GM12878 (cell line): ENCODE measurements around the gene FANCC. TPM values are rescaled to one million over a fixed set of nuclear protein-coding genes. Genes with fewer than 3 reads are reported as not detected.

Source experiments
- ATAC-seq: fragments of 200-7000 bp; cut with Tn5 transposase; 3 replicates; pipeline ENCODE4 v1.9.1; 2020; ENCODE audit warnings: mild to moderate bottlenecking, moderate library complexity
- BruUV-seq: library from RNA; stranded (reverse); fragments of 400-500 nt; replicated peaks from 2 replicates; lab custom pipeline; 2021; lab: Mats Ljungman, UMichigan
- CTCF ChIA-PET: fragments of 300-600 bp; sonication (Branson Sonifier 250); formaldehyde crosslinking; extraction: SDS; loops from one replicate; lab custom pipeline; 2021; ENCODE audit warnings: inconsistent platforms; lab: Yijun Ruan, JAX
- POLR2A ChIA-PET: fragments of 350-600 bp; formaldehyde crosslinking; extraction: SDS; loops from one replicate; lab custom pipeline; 2021; ENCODE audit warnings: inconsistent platforms; lab: Charles Lee
- RAD21 ChIA-PET: fragments of 300-600 bp; sonication (Branson Sonifier 250); formaldehyde crosslinking; loops from one replicate; lab custom pipeline; 2023; ENCODE audit warnings: antibody characterized with exemption; ENCODE audit not compliant: unreplicated experiment; lab: Charles Lee
- SMC1A ChIA-PET: fragments of 300-600 bp; sonication (Branson Sonifier 250); formaldehyde crosslinking; loops from one replicate; lab custom pipeline; 2023; ENCODE audit not compliant: unreplicated experiment, uncharacterized antibody; lab: Charles Lee
- DNase-seq: peaks from one replicate; pipeline ENCODE4 v3.0.0-alpha.2; 2011; ENCODE audit warnings: low read depth, low spot score
- FAIRE-seq: peaks from 3 replicates; lab custom pipeline; 2011; peaks lifted over from hg19 to GRCh38; lab: Jason Lieb, UNC
- H2AFZ ChIP-seq: 2 replicates; pipeline ENCODE4 v1.6.0; 2011; ENCODE audit warnings: low read depth, low read length, control low read depth; ENCODE audit not compliant: control insufficient read depth
- H3K27ac ChIP-seq: 2 replicates; pipeline ENCODE4 v1.5.1; 2011; ENCODE audit warnings: control low read depth; ENCODE audit not compliant: control insufficient read depth, insufficient read depth
- H3K27me3 ChIP-seq, 2 experiments: replicated peaks in 1 of 2; 2 replicates each; pipeline versions ENCODE4 v1.6.0 to v1.6.1; 2011; ENCODE audit warnings: low read length in 1 of 2; ENCODE audit not compliant: control insufficient read depth in 2 of 2, insufficient read depth in 2 of 2
- H3K36me3 ChIP-seq, 2 experiments: 2 replicates each; pipeline ENCODE4 v1.5.1; 2011; ENCODE audit warnings: low read length in 1 of 2; ENCODE audit not compliant: control insufficient read depth in 2 of 2, insufficient read depth in 2 of 2
- H3K4me1 ChIP-seq: 2 replicates; pipeline ENCODE4 v1.6.1; 2011; ENCODE audit warnings: mild to moderate bottlenecking, low read length, moderate library complexity, mixed read lengths; ENCODE audit not compliant: control insufficient read depth, insufficient read depth
- H3K4me2 ChIP-seq: 2 replicates; pipeline ENCODE4 v1.6.0; 2011; ENCODE audit warnings: control low read depth; ENCODE audit not compliant: control insufficient read depth, insufficient read depth
- H3K4me3 ChIP-seq: fragments of 200-600 bp; sonication (generic); 2 replicates; pipeline ENCODE4 v1.5.1; 2016
- H3K79me2 ChIP-seq: 2 replicates; pipeline ENCODE4 v1.6.0; 2011; ENCODE audit warnings: low read length; ENCODE audit not compliant: control insufficient read depth, insufficient read depth
- H3K9ac ChIP-seq: 2 replicates; pipeline ENCODE4 v1.8.0; 2011; ENCODE audit warnings: low read length, control low read depth, mixed read lengths; ENCODE audit not compliant: control insufficient read depth, insufficient read depth
- H3K9me3 ChIP-seq: replicated peaks from 3 replicates; pipeline ENCODE4 v1.5.1; 2011; ENCODE audit warnings: mild to moderate bottlenecking, low read length; ENCODE audit not compliant: control insufficient read depth, insufficient read depth
- H4K20me1 ChIP-seq: 2 replicates; pipeline ENCODE4 v1.6.0; 2011; ENCODE audit not compliant: control insufficient read depth, insufficient read depth
- BCL11A ChIP-seq: IDR thresholded peaks from 2 replicates; pipeline ENCODE4 v1.6.1; 2011; ENCODE audit warnings: low read depth, low read length
- BCLAF1 ChIP-seq: fragments of 450-650 bp; IDR thresholded peaks from 2 replicates; pipeline ENCODE4 v1.6.1; 2017; ENCODE audit warnings: antibody characterized with exemption, mild to moderate bottlenecking, moderate library complexity
- CREM ChIP-seq: IDR thresholded peaks from 2 replicates; pipeline ENCODE4 v1.6.1; 2014; ENCODE audit warnings: antibody characterized with exemption, low read depth
- FOXK2 ChIP-seq: fragments of 450-650 bp; IDR thresholded peaks from 2 replicates; pipeline ENCODE4 v1.6.1; 2017; ENCODE audit warnings: mild to moderate bottlenecking, moderate library complexity
- MEF2A ChIP-seq: IDR thresholded peaks from 2 replicates; pipeline ENCODE4 v1.6.1; 2011; ENCODE audit warnings: low read depth, mild to moderate bottlenecking, low read length, moderate library complexity; ENCODE audit not compliant: insufficient read depth
- MLLT1 ChIP-seq: fragments of 450-650 bp; IDR thresholded peaks from 2 replicates; pipeline ENCODE4 v1.6.1; 2016; ENCODE audit warnings: mild to moderate bottlenecking
- NFXL1 ChIP-seq: fragments of 450-650 bp; IDR thresholded peaks from 2 replicates; pipeline ENCODE4 v1.6.1; 2017; ENCODE audit warnings: antibody characterized with exemption, mild to moderate bottlenecking, borderline replicate concordance
- PKNOX1 ChIP-seq: fragments of 450-650 bp; IDR thresholded peaks from 2 replicates; pipeline ENCODE4 v1.6.1; 2016; ENCODE audit warnings: mild to moderate bottlenecking
- SKIL ChIP-seq: fragments of 450-650 bp; IDR thresholded peaks from 2 replicates; pipeline ENCODE4 v1.6.1; 2017; ENCODE audit warnings: mild to moderate bottlenecking, low read depth, inconsistent platforms; ENCODE audit not compliant: poor library complexity, severe bottlenecking
- SMARCA5 ChIP-seq: fragments of 450-650 bp; IDR thresholded peaks from 2 replicates; pipeline ENCODE4 v1.6.1; 2017; ENCODE audit warnings: mild to moderate bottlenecking
- SRF ChIP-seq, 2 experiments: IDR thresholded peaks; 2 replicates each; pipeline ENCODE4 v1.6.1; 2011; ENCODE audit warnings: low read depth in 2 of 2, low read length in 2 of 2, mild to moderate bottlenecking in 1 of 2, moderate library complexity in 1 of 2
- WRNIP1 ChIP-seq: IDR thresholded peaks from 2 replicates; pipeline ENCODE4 v1.6.1; 2011; ENCODE audit warnings: low read depth, low read length, improper control_type of control experiment, borderline replicate concordance
- ZNF687 ChIP-seq: fragments of 450-650 bp; IDR thresholded peaks from 2 replicates; pipeline ENCODE4 v1.6.1; 2017; ENCODE audit warnings: mild to moderate bottlenecking, moderate library complexity
- WGBS: methylation state at CpG from one replicate; pipeline ENCODE4 v1.1.6; 2016; ENCODE audit warnings: low lambda C conversion rate; ENCODE audit not compliant: insufficient replicate concordance, insufficient coverage; ENCODE audit errors: missing lambda C conversion rate; 5-methylcytosine and 5-hydroxymethylcytosine counted together
- in situ Hi-C: fragments of 300-500 bp; cut with MboI; formaldehyde crosslinking; loops from 9 replicates; pipeline ENCODE4 v1.14.3; 2018; ENCODE audit warnings: mixed read lengths
- intact Hi-C: fragments of 100-400 bp; cut with micrococcal nuclease; formaldehyde crosslinking; loops from one replicate; pipeline ENCODE4 v1.14.2; 2022; ENCODE audit not compliant: unreplicated experiment
- polyA plus RNA-seq, 11 experiments: library from polyadenylated mRNA; depleted of rRNA in 4 of 11; unstranded in 6 of 11; stranded (reverse) in 5 of 11; fragments of >200 nt; fragmentation: Nextera tagmentation in 4 of 11; fragmentation: Illumina TruSeq in 1 of 11; extraction: Ambion mirVana in 4 of 11; extraction: Trizol in 1 of 11; gene quantifications; 1 replicate in 1 of 11; 2 replicates in 10 of 11; pipeline versions ENCODE4 v1.2.1 to v1.2.3, GENCODE V29; 2011 to 2016; ENCODE audit warnings: inconsistent platforms in 2 of 11, missing spikeins in 2 of 11, low read depth in 1 of 11
- total RNA-seq, 4 experiments: library from RNA; depleted of rRNA in 3 of 4; stranded (reverse); fragments of >200 nt in 3 of 4; fragmentation: Illumina TruSeq in 1 of 4; extraction: Trizol in 1 of 4; gene quantifications; 2 replicates each; pipeline versions ENCODE4 v1.2.1 to v1.2.3, GENCODE V29; 2013 to 2021

Gene FANCC
- total and polyA plus RNA-seq, 10 of the 15 experiments (the other 5 are each of a cell fraction or from before 2014, with no cell fraction given): 1.2 to 16.8 (median 10.5) TPM

GRCh38 chr9:95181835-95182234 is 135.7 kb downstream of the FANCC start:
- H3K27ac ChIP-seq: no peak overlapping the region
- H3K36me3 ChIP-seq: no peaks in the 10 kb centered on the region
- no peaks in the 10 kb centered on the region for H3K9me3 ChIP-seq
- H3K79me2 ChIP-seq: no peaks in the 10 kb centered on the region
- no peaks in the 10 kb centered on the region for H4K20me1 ChIP-seq
- FAIRE-seq (no peak), DNase-seq (no peak), ATAC-seq (no peak)
- CTCF ChIA-PET: interaction anchor here (0.9 kb wide), 1 partner anchor 19 kb away, joined by 3 read pairs; no protein-coding TSS in a partner anchor
- 79% methylated on average over 4 of the region's 4 CpGs for WGBS
- POLR2A ChIA-PET: no interaction called here
- H3K4me1 ChIP-seq: no peaks in the 10 kb centered on the region
- RAD21 ChIA-PET: no interaction called here
- H2AFZ ChIP-seq: no peak overlapping the region
- no peaks in the 10 kb centered on the region for H3K27me3 ChIP-seq
- no peak overlapping the region for H3K4me2 ChIP-seq
- SMC1A ChIA-PET: no interaction called here
- H3K9ac ChIP-seq: no peak overlapping the region
- H3K4me3 ChIP-seq: no peak overlapping the region
- intact Hi-C loops (no loop called here), in situ Hi-C loops (no loop called here)
- BruUV-seq: no TSS peak
- no peak for TF ChIP-seq FOXK2
- no peak for TF ChIP-seq MEF2A
- TF ChIP-seq PKNOX1: no peak
- no peak for TF ChIP-seq NFXL1
- TF ChIP-seq MLLT1: no peak
- no peak for TF ChIP-seq SRF (IDR thresholded peaks at IDR 0.05; ENCODE audit: low read depth in 2 of 2, low read length in 2 of 2)
- no peak for TF ChIP-seq WRNIP1
- TF ChIP-seq SKIL: no peak
- no peak for TF ChIP-seq BCL11A
- TF ChIP-seq SMARCA5: no peak
- TF ChIP-seq BCLAF1: no peak
- no peak for TF ChIP-seq CREM
- no peak for TF ChIP-seq ZNF687
